Neural progenitor cell (in vitro differentiated cells): Measurements from ENCODE around the gene SRSF10.

Experiments
- CTCF ChIP-seq: fragments of 200-600 bp; sonication (generic); IDR thresholded peaks from 2 replicates; pipeline ENCODE4 v1.5.1; 2017; ENCODE audit warnings: antibody characterized with exemption, mild to moderate bottlenecking
- EZH2 ChIP-seq: fragments of 200-600 bp; sonication (generic); IDR thresholded peaks from 2 replicates; pipeline ENCODE4 v1.6.1; 2017; ENCODE audit warnings: antibody characterized with exemption, mild to moderate bottlenecking, moderate library complexity
- EZH2phosphoT487 ChIP-seq: fragments of 200-600 bp; sonication (generic); IDR thresholded peaks from 2 replicates; pipeline ENCODE4 v1.6.1; 2017; ENCODE audit warnings: antibody characterized with exemption

- no peak for TF ChIP-seq EZH2
- TF ChIP-seq CTCF: no peak
- TF ChIP-seq EZH2phosphoT487: no peak
Observed at GRCh38 chr1:24005163-24005562, 25.0 kb upstream of the SRSF10 start.
